Activated CD4-positive, CD25-positive, alpha-beta regulatory T cell treated with anti-CD3 and anti-CD28 coated beads, Interleukin-2, amount 50 U/mL, for 72 hours (primary cell): Measurements from ENCODE around the gene C5orf63.
A peak's percentile ranks its signal among the peaks of the same experiment; 100 is the strongest.
"Not testable (repeated sequence)": the region's sequence is repeated elsewhere in the genome, so short reads cannot be mapped to it uniquely, and the experiment has no call there.

Source experiments
- DNase-seq: peaks from one replicate; pipeline ENCODE4 v3.0.0; 2021

C5orf63 gene

GRCh38 chr5:127072861-127073846 lies at the start of gene C5orf63:
C5orf63 (minus strand) TSS chr5:127073502; CDS start chr5:127058995, 14,507 bp downstream.
- DNase-seq: peak; percentile 81

DNA sequence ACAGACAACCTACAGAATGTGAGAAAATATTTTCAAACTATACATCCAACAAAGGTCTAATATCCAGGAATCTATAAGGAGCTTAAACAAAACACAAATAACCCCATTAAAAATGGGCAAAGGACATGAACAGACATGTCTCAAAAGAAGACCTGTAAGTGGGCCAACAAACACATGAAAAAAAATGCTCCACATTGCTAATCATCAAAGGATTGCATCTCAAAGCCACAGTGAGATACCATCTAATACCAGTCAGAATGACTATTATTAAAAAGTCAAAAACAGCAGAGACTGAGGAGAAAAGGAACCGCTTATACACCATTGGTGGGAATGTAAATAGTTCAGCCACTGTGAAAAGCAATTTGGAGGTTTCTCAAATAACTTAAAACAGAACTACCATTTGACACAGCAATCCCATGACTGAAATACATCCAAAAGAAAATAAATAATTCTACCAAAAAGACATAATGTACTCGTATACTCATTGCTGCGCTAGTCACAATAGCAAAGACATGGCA lies 39.1 kb upstream of the C5orf63 start:
- no peak for DNase-seq

GRCh38 chr5:127111112-127111511 lies 37.8 kb upstream of the C5orf63 start:
- DNase-seq: no peak

GRCh38 chr5:127108624-127109260 lies 35.4 kb upstream of the C5orf63 start:
- not testable (repeated sequence) for DNase-seq

- DNase-seq: no peak
Measured at GRCh38 chr5:127101935-127102334, 28.6 kb upstream of the C5orf63 start.

DNA sequence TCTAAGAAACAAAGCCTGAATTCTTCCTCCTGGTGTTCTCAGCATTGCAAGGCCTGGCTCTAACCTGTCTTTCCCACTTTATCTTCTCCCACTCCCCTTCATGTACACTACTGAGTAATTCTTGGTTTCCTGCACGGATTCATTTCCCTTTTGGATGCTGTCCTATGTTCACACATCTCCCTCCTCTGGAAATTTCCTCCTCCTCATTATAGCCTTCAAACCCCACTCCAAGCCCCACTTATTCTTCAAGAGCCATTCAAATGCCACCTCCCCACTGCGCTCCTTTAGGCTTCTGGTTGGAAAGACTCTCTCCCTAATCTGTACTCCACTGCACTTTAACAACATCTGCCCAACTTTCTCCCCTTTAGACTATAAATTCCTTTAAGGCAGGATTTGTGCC lies 28.2 kb upstream of the C5orf63 start:
- DNase-seq: no peak

GRCh38 chr5:127098241-127098640 lies 24.9 kb upstream of the C5orf63 start:
- DNase-seq: no peak

GRCh38 chr5:127097278-127097677 lies 24.0 kb upstream of the C5orf63 start:
- DNase-seq: no peak

- DNase-seq: no peak
Measured at GRCh38 chr5:127096328-127096993, 23.2 kb upstream of the C5orf63 start.

DNA sequence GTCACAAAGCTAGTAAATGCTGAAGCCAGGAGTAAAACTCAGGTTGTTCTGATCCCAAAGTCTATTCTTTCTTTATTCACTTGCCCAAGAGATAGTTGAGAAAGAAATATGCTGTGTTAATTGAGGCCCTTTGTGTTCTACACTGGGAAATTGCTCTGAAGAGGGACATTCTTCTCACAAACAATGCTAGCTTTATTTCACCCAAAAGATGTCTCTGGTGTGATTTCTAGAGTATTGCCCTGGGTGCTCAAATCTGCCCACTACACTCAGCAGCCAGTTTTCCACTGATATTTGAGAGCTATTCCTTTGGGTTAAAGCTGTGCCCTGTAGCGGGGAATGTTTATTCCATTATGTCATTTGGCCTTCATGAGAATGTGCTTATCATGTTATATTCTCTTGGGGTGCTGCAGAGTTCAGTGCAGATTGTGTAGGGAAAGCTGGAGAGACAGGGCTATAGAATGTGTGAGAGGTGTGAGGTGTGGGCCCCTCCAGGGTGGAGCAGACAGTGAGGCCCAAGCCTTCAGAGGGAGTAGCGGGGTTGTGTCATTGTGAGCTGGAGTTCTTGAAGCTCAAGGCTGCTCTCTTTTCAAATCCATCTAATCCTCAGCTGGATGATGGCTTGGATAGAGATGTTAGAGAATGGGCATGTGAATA lies 21.0 kb upstream of the C5orf63 start:
- DNase-seq: no peak

GRCh38 chr5:127092690-127093089 lies 19.4 kb upstream of the C5orf63 start:
- DNase-seq: no peak

DNA sequence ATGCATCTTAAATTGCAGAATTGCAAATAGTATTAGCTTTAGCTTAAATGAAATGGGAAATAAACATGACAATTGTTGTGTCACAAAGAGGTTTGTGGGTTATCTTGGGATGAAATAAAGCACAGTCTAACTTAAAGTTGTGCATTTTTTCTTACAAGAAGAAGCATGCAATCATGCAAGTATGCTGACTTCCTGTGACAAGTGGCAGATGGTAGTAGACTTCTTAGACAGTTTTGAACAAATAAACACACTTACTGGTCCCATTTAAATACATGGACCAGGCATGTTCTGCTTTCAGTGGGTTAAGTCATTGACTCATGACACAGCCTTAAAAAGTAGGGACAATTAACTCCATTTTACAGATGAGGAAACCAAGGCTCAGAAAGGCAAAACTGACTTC lies 15.9 kb upstream of the C5orf63 start:
- no peak for DNase-seq

- DNase-seq: no peak
Measured at GRCh38 chr5:127088251-127088650, 14.9 kb upstream of the C5orf63 start.

GRCh38 chr5:127086589-127086988 lies 13.3 kb upstream of the C5orf63 start:
- DNase-seq: no peak

GRCh38 chr5:127085796-127086195 lies 12.5 kb upstream of the C5orf63 start:
- no peak for DNase-seq

GRCh38 chr5:127085371-127085770 lies 12.1 kb upstream of the C5orf63 start:
- DNase-seq: no peak

- no peak for DNase-seq
Measured at GRCh38 chr5:127084656-127085055, 11.4 kb upstream of the C5orf63 start.

GRCh38 chr5:127083711-127084110 lies 10.4 kb upstream of the C5orf63 start:
- no peak for DNase-seq

DNA sequence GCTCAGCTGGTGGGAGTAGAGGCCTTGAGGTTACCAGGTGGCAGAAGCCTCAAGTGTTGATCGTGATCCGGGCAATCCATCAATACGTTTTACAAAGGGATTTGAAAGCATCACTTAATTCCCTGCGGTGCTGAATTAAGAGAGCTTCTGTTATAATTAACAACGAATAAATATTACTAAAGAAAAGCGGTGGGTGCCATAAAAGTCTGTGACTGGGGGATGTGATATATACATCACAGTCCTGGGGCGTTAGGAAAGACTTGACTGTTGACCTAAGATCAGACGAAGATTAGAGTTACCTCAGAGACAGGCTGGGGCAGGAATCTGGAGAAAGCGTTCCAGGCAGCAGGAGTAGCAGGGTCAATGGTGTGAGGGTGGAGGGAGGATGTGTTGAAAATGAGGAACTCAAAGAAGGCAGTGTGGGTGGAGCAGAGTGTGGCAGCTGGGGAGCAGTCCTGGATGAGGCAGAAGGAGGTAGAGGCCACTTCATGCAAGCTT lies 6.7 kb upstream of the C5orf63 start:
- DNase-seq: no peak

GRCh38 chr5:127077366-127077765 lies 4.1 kb upstream of the C5orf63 start:
- DNase-seq: no peak

GRCh38 chr5:127076315-127077129 lies 3.2 kb upstream of the C5orf63 start:
- no peak for DNase-seq

- no peak for DNase-seq
Measured at GRCh38 chr5:127074466-127074865, 1.2 kb upstream of the C5orf63 start.
